Neuronal stem cell (in vitro differentiated cells): ENCODE measurements around the gene BTBD9.
"Not testable (repeated sequence)": the region's sequence is repeated elsewhere in the genome, so short reads cannot be mapped to it uniquely, and the experiment has no call there.

Experiments used
- DNase-seq: peaks from one replicate; pipeline ENCODE4 v3.0.0-alpha.2; 2013; ENCODE audit warnings: low spot score
- H2AFZ ChIP-seq: one replicate; pipeline ENCODE4 v1.6.1; 2013; ENCODE audit warnings: mild to moderate bottlenecking, low read length, inconsistent platforms
- H2AK5ac ChIP-seq: 2 replicates; pipeline ENCODE4 v1.6.1; 2013; ENCODE audit warnings: low read depth, mild to moderate bottlenecking, inconsistent platforms, low read length, moderate library complexity, mixed read lengths
- H2BK120ac ChIP-seq: 2 replicates; pipeline ENCODE4 v1.6.1; 2013; ENCODE audit warnings: low read depth, mild to moderate bottlenecking, inconsistent platforms, low read length, moderate library complexity, mixed read lengths
- H2BK12ac ChIP-seq: one replicate; pipeline ENCODE4 v1.6.1; 2013; ENCODE audit warnings: low read length, inconsistent platforms
- H2BK15ac ChIP-seq: 2 replicates; pipeline ENCODE4 v1.6.1; 2013; ENCODE audit warnings: mild to moderate bottlenecking, low read length, inconsistent platforms, mixed read lengths
- H2BK5ac ChIP-seq: one replicate; pipeline ENCODE4 v1.6.1; 2013; ENCODE audit warnings: inconsistent platforms, mild to moderate bottlenecking, low read length, moderate library complexity
- H3K14ac ChIP-seq: one replicate; pipeline ENCODE4 v1.6.1; 2013; ENCODE audit warnings: low read length, inconsistent platforms
- H3K18ac ChIP-seq: 2 replicates; pipeline ENCODE4 v1.6.1; 2013; ENCODE audit warnings: low read length, inconsistent platforms
- H3K23ac ChIP-seq: 2 replicates; pipeline ENCODE4 v1.6.1; 2013; ENCODE audit warnings: low read depth, mild to moderate bottlenecking, mixed read lengths, low read length, inconsistent platforms; ENCODE audit not compliant: poor library complexity
- H3K27ac ChIP-seq: replicated peaks from 3 replicates; pipeline ENCODE4 v1.5.1; 2013; ENCODE audit warnings: low read length, inconsistent platforms
- H3K27me3 ChIP-seq, 3 experiments: 2 replicates each; pipeline ENCODE4 v1.6.1; 2013; ENCODE audit warnings: low read length in 3 of 3, mild to moderate bottlenecking in 2 of 3, inconsistent platforms in 1 of 3, low read depth in 1 of 3, mixed read lengths in 1 of 3, moderate library complexity in 1 of 3; ENCODE audit not compliant: control insufficient read depth in 3 of 3, insufficient read depth in 3 of 3
- H3K36me3 ChIP-seq, 2 donors: replicated peaks in 1 of 2; 2 replicates each; pipeline ENCODE4 v1.6.1; 2013; ENCODE audit warnings: low read length in 2 of 2; ENCODE audit not compliant: control insufficient read depth in 2 of 2, insufficient read depth in 2 of 2
- H3K4ac ChIP-seq: 2 replicates; pipeline ENCODE4 v1.6.1; 2013; ENCODE audit warnings: inconsistent platforms, mild to moderate bottlenecking, low read length, moderate library complexity
- H3K4me1 ChIP-seq, 2 donors: 1 replicate in 1 of 2; 2 replicates in 1 of 2; pipeline ENCODE4 v1.6.1; 2013; ENCODE audit warnings: low read length in 2 of 2, low read depth in 1 of 2; ENCODE audit not compliant: control insufficient read depth in 2 of 2, insufficient read depth in 1 of 2
- H3K4me2 ChIP-seq: one replicate; pipeline ENCODE4 v1.6.1; 2013; ENCODE audit warnings: mild to moderate bottlenecking, low read length, inconsistent platforms; ENCODE audit not compliant: insufficient read depth, poor library complexity, severe bottlenecking
- H3K4me3 ChIP-seq, 2 donors: 2 replicates each; pipeline ENCODE4 v1.5.1; 2013; ENCODE audit warnings: low read length in 2 of 2, mild to moderate bottlenecking in 2 of 2, inconsistent platforms in 1 of 2, moderate library complexity in 1 of 2
- H3K79me1 ChIP-seq: one replicate; pipeline ENCODE4 v1.6.1; 2013; ENCODE audit warnings: low read depth, mild to moderate bottlenecking, inconsistent platforms, low read length, moderate library complexity
- H3K9ac ChIP-seq: one replicate; pipeline ENCODE4 v1.6.1; 2013; ENCODE audit warnings: mild to moderate bottlenecking, low read depth, low read length, inconsistent platforms; ENCODE audit not compliant: poor library complexity
- H3K9me3 ChIP-seq, 2 donors: replicated peaks in 1 of 2; 2 replicates each; pipeline versions ENCODE3 to v1.6.1; 2013; ENCODE audit warnings: low read length in 2 of 2, mild to moderate bottlenecking in 2 of 2, inconsistent platforms in 1 of 2, low read depth in 1 of 2, mixed read lengths in 1 of 2, moderate library complexity in 1 of 2; ENCODE audit not compliant: control insufficient read depth in 2 of 2, insufficient read depth in 1 of 2
- H4K8ac ChIP-seq: one replicate; pipeline ENCODE4 v1.6.1; 2013; ENCODE audit warnings: low read depth, mild to moderate bottlenecking, inconsistent platforms, low read length, moderate library complexity
- H4K91ac ChIP-seq: one replicate; pipeline ENCODE4 v1.6.1; 2013; ENCODE audit warnings: low read length, low read depth, mild to moderate bottlenecking, inconsistent platforms; ENCODE audit not compliant: poor library complexity
- WGBS, 2 donors: extraction: QIAGEN DNeasy Blood & Tissue Kit; methylation state at CpG; one replicate each; pipeline ENCODE4 v1.1.7; 2013; ENCODE audit warnings: missing lambda C conversion rate in 2 of 2, mixed read lengths in 1 of 2; ENCODE audit not compliant: insufficient read length in 2 of 2, insufficient replicate concordance in 1 of 2; ENCODE audit errors: extremely low coverage in 2 of 2; 5-methylcytosine and 5-hydroxymethylcytosine counted together

The BTBD9 gene

GRCh38 chr6:38429546-38429945 lies 210.2 kb downstream of the BTBD9 start:
- Histone ChIP-seq H2AK5ac (no peak overlapping the region), H4K91ac (no peak overlapping the region), H3K79me1 (no peaks in the 10 kb centered on the region), H3K23ac (no peak overlapping the region), H3K9me3 (peaks cover 0 to 7% of the 10 kb centered on the region in 2 donors), H3K36me3 (no peaks in the 10 kb centered on the region), H2AFZ (no peak overlapping the region), H3K4ac (no peak overlapping the region), H3K4me2 (no peak overlapping the region), H2BK15ac (no peak overlapping the region), H3K27ac (no peak overlapping the region), H3K14ac (no peak overlapping the region), H2BK12ac (no peak overlapping the region), H3K4me1 (no peaks in the 10 kb centered on the region), H3K4me3 (no peak overlapping the region), H2BK120ac (no peak overlapping the region), H2BK5ac (no peak overlapping the region), H4K8ac (no peak overlapping the region), H3K9ac (no peak overlapping the region), H3K18ac (no peak overlapping the region), H3K27me3 (no peaks in the 10 kb centered on the region)
- no CpG with 5 or more reads among the region's 3 CpGs for WGBS, 2 donors
- DNase-seq, result no peak

- Histone ChIP-seq H2BK15ac (no peak overlapping the region), H3K14ac (no peak overlapping the region), H2BK5ac (no peak overlapping the region), H2BK120ac (no peak overlapping the region), H3K9me3 (peaks cover 0 to 7% of the 10 kb centered on the region in 2 donors), H3K4me2 (no peak overlapping the region), H3K23ac (no peak overlapping the region), H3K79me1 (no peaks in the 10 kb centered on the region), H2AK5ac (no peak overlapping the region), H4K8ac (no peak overlapping the region), H3K36me3 (no peaks in the 10 kb centered on the region), H2AFZ (no peak overlapping the region), H3K18ac (no peak overlapping the region), H3K4ac (no peak overlapping the region), H4K91ac (no peak overlapping the region), H3K9ac (no peak overlapping the region), H3K27ac (no peak overlapping the region), H3K27me3 (no peaks in the 10 kb centered on the region), H3K4me3 (no peak overlapping the region), H2BK12ac (no peak overlapping the region), H3K4me1 (no peaks in the 10 kb centered on the region)
- DNase-seq, result no peak
- WGBS, 2 donors, result no CpG with 5 or more reads among the region's 2 CpGs
Observed at GRCh38 chr6:38427492-38428210, 212.1 kb downstream of the BTBD9 start.

- not testable (repeated sequence) for H4K8ac ChIP-seq, H3K4me1 ChIP-seq, H3K79me1 ChIP-seq, H4K91ac ChIP-seq, H3K23ac ChIP-seq, H2AFZ ChIP-seq, H3K4me3 ChIP-seq, H3K27ac ChIP-seq, H2BK12ac ChIP-seq, H2BK5ac ChIP-seq, H3K18ac ChIP-seq, H3K9me3 ChIP-seq, H2BK15ac ChIP-seq, H3K4me2 ChIP-seq, H3K14ac ChIP-seq, H3K27me3 ChIP-seq, DNase-seq, H3K36me3 ChIP-seq, H2BK120ac ChIP-seq, H3K9ac ChIP-seq, H2AK5ac ChIP-seq, H3K4ac ChIP-seq
- no CpG with 5 or more reads among the region's 11 CpGs for WGBS, 2 donors
Observed at GRCh38 chr6:38425788-38426488, 213.8 kb downstream of the BTBD9 start.

- no peak overlapping the region for H3K4ac ChIP-seq
- H3K36me3 ChIP-seq, result no peaks in the 10 kb centered on the region
- no peaks in the 10 kb centered on the region for H3K9me3 ChIP-seq
- H3K23ac ChIP-seq, result no peak overlapping the region
- H3K4me2 ChIP-seq, result no peak overlapping the region
- no peak overlapping the region for H3K14ac ChIP-seq
- H2BK5ac ChIP-seq, result no peak overlapping the region
- no peak overlapping the region for H2AFZ ChIP-seq
- H3K27me3 ChIP-seq, result no peaks in the 10 kb centered on the region
- H2AK5ac ChIP-seq, result no peak overlapping the region
- H3K27ac ChIP-seq, result no peak overlapping the region
- WGBS, 2 donors, result no CpG with 5 or more reads among the region's 4 CpGs
- H4K91ac ChIP-seq, result no peak overlapping the region
- no peak overlapping the region for H2BK15ac ChIP-seq
- H3K79me1 ChIP-seq, result no peaks in the 10 kb centered on the region
- DNase-seq, result no peak
- H3K9ac ChIP-seq, result no peak overlapping the region
- H3K18ac ChIP-seq, result no peak overlapping the region
- H2BK12ac ChIP-seq, result no peak overlapping the region
- H3K4me1 ChIP-seq, result no peaks in the 10 kb centered on the region
- no peak overlapping the region for H2BK120ac ChIP-seq
- no peak overlapping the region for H4K8ac ChIP-seq
- H3K4me3 ChIP-seq, result no peak overlapping the region
Observed at GRCh38 chr6:38423746-38424145, 216.0 kb downstream of the BTBD9 start.
